Measurements from ENCODE around the gene CFDP1. TPM values are rescaled to one million over a fixed set of nuclear protein-coding genes. Genes with fewer than 3 reads are reported as not detected.

The CFDP1 gene
- polyA plus RNA-seq, 1 donor (not counting 4 experiments of a cell fraction or from before 2014, with no cell fraction given), result 42.1 TPM

DNA sequence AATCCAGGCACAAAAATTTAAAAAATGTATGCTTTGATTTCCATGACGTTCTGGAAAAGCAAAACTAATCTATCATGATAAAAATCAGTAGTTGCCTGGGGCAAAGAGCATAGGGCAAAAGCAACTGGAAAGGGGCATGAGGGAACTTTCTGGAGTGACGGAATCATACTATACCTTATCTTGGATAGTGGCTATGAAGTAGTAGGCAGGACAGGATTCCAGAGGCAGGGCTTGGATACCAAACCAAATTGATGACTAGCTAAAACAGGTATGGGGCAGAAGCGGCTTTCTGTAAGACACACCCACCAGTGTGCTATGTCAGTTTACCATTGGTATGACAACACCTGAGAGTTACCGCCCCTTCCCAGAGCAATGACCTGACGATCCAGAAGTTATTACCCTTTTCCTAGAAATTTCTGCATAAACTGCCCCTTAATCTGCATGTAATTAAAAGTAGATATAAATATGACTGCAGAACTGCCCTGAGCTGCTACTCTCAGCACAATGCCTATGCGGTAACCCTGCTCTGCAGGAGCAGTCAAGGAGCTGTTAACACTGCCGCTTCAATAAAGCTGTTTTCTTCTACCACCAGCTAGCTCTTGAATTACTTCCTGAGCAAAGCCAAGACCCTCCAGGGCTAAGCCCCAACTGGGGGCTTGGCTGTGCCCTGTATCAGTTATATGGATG lies 56.7 kb downstream of the CFDP1 start:
- peaks cover 0 to 3% of the 10 kb centered on the region in 2 experiments for H3K36me3 ChIP-seq (ENCODE audit: control insufficient read depth in 2 of 2, extremely low read depth in 1 of 2, insufficient read depth in 2 of 2, low read length in 2 of 2)
- H2AFZ ChIP-seq (ENCODE audit: control insufficient read depth, low read length), result no peak overlapping the region
- peak overlapping the region; percentile 76 for H3K4me2 ChIP-seq (ENCODE audit: control insufficient read depth, extremely low read depth, insufficient read depth, low read depth, low read length)
- H3K9me1 ChIP-seq (ENCODE audit: control insufficient read depth, extremely low read depth, insufficient read depth, low read length), result no peaks in the 10 kb centered on the region
- H3K27ac ChIP-seq (ENCODE audit: control insufficient read depth, insufficient read depth, low read length), result peak overlapping the region; percentile 94
- H3K27me3 ChIP-seq (ENCODE audit: control insufficient read depth, extremely low read depth, insufficient read depth, low read length), result no peaks in the 10 kb centered on the region
- FAIRE-seq, result peak; percentile 92
- H3K9me3 ChIP-seq (ENCODE audit: control insufficient read depth, low read depth, low read length), result no peaks in the 10 kb centered on the region
- H3K4me3 ChIP-seq (ENCODE audit: control insufficient read depth in 2 of 3, extremely low read depth in 1 of 3, insufficient read depth in 2 of 3, low read depth in 1 of 3, low read length in 3 of 3), result no peak overlapping the region
- H3K9ac ChIP-seq (ENCODE audit: control insufficient read depth, extremely low read depth, insufficient read depth, low read length), result peak overlapping the region; percentile 67
- H4K20me1 ChIP-seq (ENCODE audit: control insufficient read depth, extremely low read depth, insufficient read depth, low read length), result no peaks in the 10 kb centered on the region
- peaks cover 42% of the 10 kb centered on the region for H3K4me1 ChIP-seq (ENCODE audit: control insufficient read depth, extremely low read depth, insufficient read depth, low read length)
- H3K79me2 ChIP-seq (ENCODE audit: control insufficient read depth, insufficient read depth, low read length), result no peaks in the 10 kb centered on the region
- dilution Hi-C loops (cut with MboI; ENCODE audit: extremely low pct_ligation_motif_present, low sequenced_read_pairs), result loop anchor here (25.0 kb wide), 1 partner anchor 139 kb away; no protein-coding TSS in a partner anchor
- DNase-seq (ENCODE audit: low read depth, low spot score), result peak; percentile 48
- TF ChIP-seq, protein P1, sequence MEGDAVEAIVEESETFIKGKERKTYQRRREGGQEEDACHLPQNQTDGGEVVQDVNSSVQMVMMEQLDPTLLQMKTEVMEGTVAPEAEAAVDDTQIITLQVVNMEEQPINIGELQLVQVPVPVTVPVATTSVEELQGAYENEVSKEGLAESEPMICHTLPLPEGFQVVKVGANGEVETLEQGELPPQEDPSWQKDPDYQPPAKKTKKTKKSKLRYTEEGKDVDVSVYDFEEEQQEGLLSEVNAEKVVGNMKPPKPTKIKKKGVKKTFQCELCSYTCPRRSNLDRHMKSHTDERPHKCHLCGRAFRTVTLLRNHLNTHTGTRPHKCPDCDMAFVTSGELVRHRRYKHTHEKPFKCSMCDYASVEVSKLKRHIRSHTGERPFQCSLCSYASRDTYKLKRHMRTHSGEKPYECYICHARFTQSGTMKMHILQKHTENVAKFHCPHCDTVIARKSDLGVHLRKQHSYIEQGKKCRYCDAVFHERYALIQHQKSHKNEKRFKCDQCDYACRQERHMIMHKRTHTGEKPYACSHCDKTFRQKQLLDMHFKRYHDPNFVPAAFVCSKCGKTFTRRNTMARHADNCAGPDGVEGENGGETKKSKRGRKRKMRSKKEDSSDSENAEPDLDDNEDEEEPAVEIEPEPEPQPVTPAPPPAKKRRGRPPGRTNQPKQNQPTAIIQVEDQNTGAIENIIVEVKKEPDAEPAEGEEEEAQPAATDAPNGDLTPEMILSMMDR (optimal IDR thresholded peaks at IDR 0.05 in 1 of 3, IDR thresholded peaks at IDR 0.05 in 1 of 3, conservative IDR thresholded peaks at IDR 0.05 in 1 of 3; ENCODE audit: extremely low read depth in 1 of 3, insufficient read depth in 2 of 3, low read length in 3 of 3), result no peak
- no peak for TF ChIP-seq EZH2 (IDR thresholded peaks at IDR 0.05; ENCODE audit: low read length)

DNA sequence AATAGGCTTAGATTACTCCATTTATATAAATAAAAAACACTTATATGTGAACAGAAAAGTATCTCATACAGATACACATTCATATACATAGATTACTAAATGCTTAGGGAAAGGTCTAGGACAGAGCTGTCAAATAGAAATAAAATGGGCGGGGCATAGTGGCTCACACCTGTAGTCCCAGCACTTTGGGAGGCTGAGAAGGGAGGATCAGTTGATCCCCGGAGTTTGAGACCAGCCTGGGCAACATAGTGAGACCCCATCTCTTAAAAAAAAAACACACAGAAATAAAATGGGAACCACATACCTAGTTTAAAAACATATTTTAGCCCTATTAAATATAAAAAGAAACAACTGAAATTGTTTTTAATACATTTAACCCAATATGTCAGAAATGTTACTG lies 58.9 kb downstream of the CFDP1 start:
- TF ChIP-seq EZH2 (IDR thresholded peaks at IDR 0.05; ENCODE audit: low read length), result no peak
- TF ChIP-seq, protein P1 (optimal IDR thresholded peaks at IDR 0.05 in 1 of 3, IDR thresholded peaks at IDR 0.05 in 1 of 3, conservative IDR thresholded peaks at IDR 0.05 in 1 of 3; ENCODE audit: extremely low read depth in 1 of 3, insufficient read depth in 2 of 3, low read length in 3 of 3), result no peak
- Histone ChIP-seq H3K9me1 (ENCODE audit: control insufficient read depth, extremely low read depth, insufficient read depth, low read length) (no peaks in the 10 kb centered on the region), H3K79me2 (ENCODE audit: control insufficient read depth, insufficient read depth, low read length) (no peaks in the 10 kb centered on the region), H3K36me3 (ENCODE audit: control insufficient read depth in 2 of 2, extremely low read depth in 1 of 2, insufficient read depth in 2 of 2, low read length in 2 of 2) (peaks cover 0 to 3% of the 10 kb centered on the region in 2 experiments), H3K27me3 (ENCODE audit: control insufficient read depth, extremely low read depth, insufficient read depth, low read length) (no peaks in the 10 kb centered on the region), H3K4me3 (ENCODE audit: control insufficient read depth in 2 of 3, extremely low read depth in 1 of 3, insufficient read depth in 2 of 3, low read depth in 1 of 3, low read length in 3 of 3) (no peak overlapping the region), H3K9ac (ENCODE audit: control insufficient read depth, extremely low read depth, insufficient read depth, low read length) (no peak overlapping the region), H4K20me1 (ENCODE audit: control insufficient read depth, extremely low read depth, insufficient read depth, low read length) (no peaks in the 10 kb centered on the region), H3K4me1 (ENCODE audit: control insufficient read depth, extremely low read depth, insufficient read depth, low read length) (peaks cover 36% of the 10 kb centered on the region), H3K9me3 (ENCODE audit: control insufficient read depth, low read depth, low read length) (no peaks in the 10 kb centered on the region), H3K4me2 (ENCODE audit: control insufficient read depth, extremely low read depth, insufficient read depth, low read depth, low read length) (no peak overlapping the region), H2AFZ (ENCODE audit: control insufficient read depth, low read length) (no peak overlapping the region), H3K27ac (ENCODE audit: control insufficient read depth, insufficient read depth, low read length) (no peak overlapping the region)
- FAIRE-seq (no peak), DNase-seq (ENCODE audit: low read depth, low spot score) (no peak)
- dilution Hi-C loops (cut with MboI; ENCODE audit: extremely low pct_ligation_motif_present, low sequenced_read_pairs), result no loop called here

Data from keratinocyte (primary cell).